ENCODE measurements around the gene ST6GALNAC5. TPM values are rescaled to one million over a fixed set of nuclear protein-coding genes. Genes with fewer than 3 reads are reported as not detected.

Gene ST6GALNAC5
- total RNA-seq, 4 donors from 2014 or later: 1.8 to 5.1 (median 3.7) TPM; not detected in 1

DNA sequence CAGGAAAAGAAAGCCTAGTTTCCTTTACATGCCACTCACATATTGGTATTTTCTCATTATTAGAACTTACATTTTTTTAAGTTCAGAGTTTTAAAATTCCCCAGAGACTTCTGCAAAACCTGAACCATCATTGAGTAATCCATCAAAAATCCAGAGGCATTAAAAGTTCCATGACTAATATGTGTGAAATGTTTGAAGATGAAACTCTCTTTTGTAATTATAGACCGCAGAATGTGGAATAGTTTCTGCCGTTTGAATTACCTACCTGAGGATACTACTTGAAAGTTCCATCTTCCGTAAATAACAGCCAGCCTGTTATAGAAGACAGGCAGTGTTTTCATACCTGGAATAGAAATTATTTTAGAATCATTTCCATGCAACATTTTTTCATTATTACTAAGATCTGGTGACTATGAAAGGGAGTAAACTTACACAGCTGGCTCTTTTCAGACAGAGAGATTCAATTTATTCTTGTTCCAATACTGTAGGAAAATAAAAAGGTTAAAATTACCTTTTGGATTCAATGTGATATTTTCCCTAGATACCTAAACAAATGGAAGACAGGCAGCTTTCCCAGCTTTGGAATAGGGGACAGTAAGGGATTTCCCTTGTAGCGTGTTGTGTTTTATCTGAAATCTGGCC, 131.4 kb downstream of the ST6GALNAC5 start:
- TF ChIP-seq, protein P1, sequence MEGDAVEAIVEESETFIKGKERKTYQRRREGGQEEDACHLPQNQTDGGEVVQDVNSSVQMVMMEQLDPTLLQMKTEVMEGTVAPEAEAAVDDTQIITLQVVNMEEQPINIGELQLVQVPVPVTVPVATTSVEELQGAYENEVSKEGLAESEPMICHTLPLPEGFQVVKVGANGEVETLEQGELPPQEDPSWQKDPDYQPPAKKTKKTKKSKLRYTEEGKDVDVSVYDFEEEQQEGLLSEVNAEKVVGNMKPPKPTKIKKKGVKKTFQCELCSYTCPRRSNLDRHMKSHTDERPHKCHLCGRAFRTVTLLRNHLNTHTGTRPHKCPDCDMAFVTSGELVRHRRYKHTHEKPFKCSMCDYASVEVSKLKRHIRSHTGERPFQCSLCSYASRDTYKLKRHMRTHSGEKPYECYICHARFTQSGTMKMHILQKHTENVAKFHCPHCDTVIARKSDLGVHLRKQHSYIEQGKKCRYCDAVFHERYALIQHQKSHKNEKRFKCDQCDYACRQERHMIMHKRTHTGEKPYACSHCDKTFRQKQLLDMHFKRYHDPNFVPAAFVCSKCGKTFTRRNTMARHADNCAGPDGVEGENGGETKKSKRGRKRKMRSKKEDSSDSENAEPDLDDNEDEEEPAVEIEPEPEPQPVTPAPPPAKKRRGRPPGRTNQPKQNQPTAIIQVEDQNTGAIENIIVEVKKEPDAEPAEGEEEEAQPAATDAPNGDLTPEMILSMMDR (IDR thresholded peaks at IDR 0.05): no peak
- TF ChIP-seq POLR2A (IDR thresholded peaks at IDR 0.05): no peak
- no peaks in the 10 kb centered on the region for H3K36me3 ChIP-seq
- DNase-seq: no peak
- no peak overlapping the region for H3K27ac ChIP-seq
- H3K27me3 ChIP-seq: no peaks in the 10 kb centered on the region
- H3K9me3 ChIP-seq: no peaks in the 10 kb centered on the region
- H3K4me3 ChIP-seq: no peak overlapping the region
- H3K4me1 ChIP-seq: no peaks in the 10 kb centered on the region

DNA sequence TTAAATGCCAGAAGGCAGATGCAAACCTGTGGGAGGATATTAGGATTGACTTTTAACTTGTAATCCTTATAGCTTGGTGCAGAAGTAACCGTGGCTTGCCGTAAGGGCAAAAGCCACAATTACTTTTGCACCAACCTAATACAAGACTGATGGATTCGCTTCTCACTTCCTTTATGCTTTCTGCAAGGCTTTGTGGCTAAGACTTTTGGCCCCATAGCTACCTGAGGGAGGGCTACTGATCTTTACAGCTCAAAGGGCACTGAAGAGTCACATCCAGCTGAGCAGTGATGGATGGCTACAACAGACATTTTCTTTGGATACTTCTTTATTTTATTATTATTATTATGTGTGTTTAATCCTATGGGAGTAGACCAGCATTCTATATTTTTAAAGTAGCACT, 140.4 kb downstream of the ST6GALNAC5 start:
- Histone ChIP-seq H3K4me3 (no peak overlapping the region), H3K9me3 (no peaks in the 10 kb centered on the region), H3K36me3 (no peaks in the 10 kb centered on the region), H3K4me1 (no peaks in the 10 kb centered on the region), H3K27ac (no peak overlapping the region), H3K27me3 (no peaks in the 10 kb centered on the region)
- no peak for DNase-seq
- TF ChIP-seq, protein P1 (IDR thresholded peaks at IDR 0.05): no peak
- no peak for TF ChIP-seq POLR2A (IDR thresholded peaks at IDR 0.05)

DNA sequence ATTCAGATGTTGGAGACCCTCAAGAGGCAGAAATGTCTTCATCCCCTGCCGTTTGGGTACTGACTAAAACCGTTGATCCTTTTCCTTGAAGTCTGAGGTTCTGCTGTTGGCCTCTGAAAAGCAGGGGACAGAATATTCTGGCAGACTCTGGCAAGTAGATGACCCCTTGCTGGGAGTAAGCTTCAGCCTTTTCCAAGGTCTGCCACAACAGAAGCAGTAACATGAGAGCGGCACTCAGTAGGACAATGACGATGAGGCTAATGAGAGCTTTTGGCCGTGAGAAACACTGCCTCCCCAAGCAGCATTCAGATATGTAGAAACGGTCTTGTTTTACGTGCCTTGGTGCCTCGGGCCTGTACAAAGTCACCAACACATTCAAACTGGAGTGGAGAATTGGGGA, 143.7 kb downstream of the ST6GALNAC5 start:
- TF ChIP-seq POLR2A (IDR thresholded peaks at IDR 0.05): no peak
- TF ChIP-seq, protein P1 (IDR thresholded peaks at IDR 0.05): no peak

DNA sequence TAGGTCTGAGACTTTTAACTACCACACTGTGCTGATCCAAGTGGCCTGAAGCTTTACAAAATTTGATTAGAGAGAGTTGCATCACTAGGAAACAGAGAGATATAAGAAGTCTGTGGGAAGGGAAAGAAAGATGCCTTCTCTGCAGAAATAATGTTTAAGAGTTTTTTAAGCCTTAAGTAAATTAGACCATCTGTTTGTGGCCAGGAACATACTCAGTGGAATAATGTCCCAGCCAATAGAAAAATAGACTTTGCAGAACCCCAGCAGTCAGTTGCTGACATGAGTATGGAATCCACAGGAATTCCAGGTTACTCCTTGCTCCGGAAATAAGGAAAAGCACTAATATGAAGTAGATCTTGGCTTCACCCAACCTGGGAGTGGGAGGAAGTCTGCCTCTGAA, 144.8 kb downstream of the ST6GALNAC5 start:
- Histone ChIP-seq H3K4me1 (no peaks in the 10 kb centered on the region), H3K36me3 (no peaks in the 10 kb centered on the region), H3K27ac (no peak overlapping the region), H3K9me3 (no peaks in the 10 kb centered on the region), H3K27me3 (no peaks in the 10 kb centered on the region), H3K4me3 (no peak overlapping the region)
- no peak for DNase-seq
- no peak for TF ChIP-seq POLR2A (IDR thresholded peaks at IDR 0.05)
- TF ChIP-seq, protein P1 (IDR thresholded peaks at IDR 0.05): no peak

More for the DNA sequence above, 143.7 kb downstream of the ST6GALNAC5 start:
- Histone ChIP-seq H3K9me3 (no peaks in the 10 kb centered on the region), H3K4me3 (no peak overlapping the region), H3K27ac (no peak overlapping the region), H3K27me3 (no peaks in the 10 kb centered on the region), H3K36me3 (no peaks in the 10 kb centered on the region), H3K4me1 (no peaks in the 10 kb centered on the region)
- no peak for DNase-seq

DNA sequence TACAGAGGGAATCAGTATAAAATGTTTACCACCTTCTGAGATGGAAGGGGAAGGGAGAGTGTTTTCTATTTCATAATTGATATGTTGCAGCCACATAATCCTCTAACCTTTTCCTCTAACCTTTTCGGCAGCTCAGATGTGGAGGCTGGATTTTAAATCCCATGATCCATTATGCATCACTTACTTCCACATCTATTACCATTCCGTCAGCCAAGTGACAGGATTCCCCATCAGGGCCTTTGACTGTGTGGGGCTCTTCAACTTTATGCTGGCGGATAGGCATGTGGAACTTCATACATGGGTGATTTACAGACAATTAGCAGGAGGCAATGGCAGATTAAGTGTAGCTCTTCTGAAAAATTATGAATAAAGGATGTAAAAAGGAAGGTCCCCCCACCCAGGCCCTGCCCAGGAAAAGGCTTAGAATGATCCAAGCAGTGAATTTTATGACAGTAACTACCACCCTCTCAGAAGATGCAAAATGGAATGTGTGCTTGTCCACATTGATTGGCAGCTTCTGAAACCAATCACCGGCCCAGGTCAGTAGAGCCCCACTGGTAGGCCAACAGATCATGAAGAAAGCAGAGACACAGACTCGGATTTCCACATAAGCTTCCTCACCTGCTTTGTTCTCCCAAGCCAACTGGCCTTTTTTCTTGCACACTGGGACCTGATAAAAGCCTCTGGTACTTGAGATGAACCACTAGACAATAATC, 147.0 kb downstream of the ST6GALNAC5 start:
- Histone ChIP-seq H3K27me3 (no peaks in the 10 kb centered on the region), H3K4me1 (no peaks in the 10 kb centered on the region), H3K9me3 (no peaks in the 10 kb centered on the region), H3K4me3 (no peak overlapping the region), H3K36me3 (no peaks in the 10 kb centered on the region), H3K27ac (no peak overlapping the region)
- no peak for TF ChIP-seq POLR2A (IDR thresholded peaks at IDR 0.05)
- TF ChIP-seq, protein P1 (IDR thresholded peaks at IDR 0.05): no peak
- DNase-seq: no peak

All from Peyer's patch (tissue), 4 donors.